ENCODE results near the gene COL4A2.
"Not testable (repeated sequence)": the region's sequence is repeated elsewhere in the genome, so short reads cannot be mapped to it uniquely, and the experiment has no call there.

The COL4A2 gene

GRCh38 chr13:110307767-110308655 is 927 bp downstream of the COL4A2 start:
- DNase-seq (ENCODE audit: low read depth in 2 of 2) = no peak

- DNase-seq (ENCODE audit: low read depth in 2 of 2) = no peak
Measured at GRCh38 chr13:110308656-110309359, 1.7 kb downstream of the COL4A2 start.

- DNase-seq (ENCODE audit: low read depth in 2 of 2) = no peak
Measured at GRCh38 chr13:110309661-110310524, 2.8 kb downstream of the COL4A2 start.

DNA sequence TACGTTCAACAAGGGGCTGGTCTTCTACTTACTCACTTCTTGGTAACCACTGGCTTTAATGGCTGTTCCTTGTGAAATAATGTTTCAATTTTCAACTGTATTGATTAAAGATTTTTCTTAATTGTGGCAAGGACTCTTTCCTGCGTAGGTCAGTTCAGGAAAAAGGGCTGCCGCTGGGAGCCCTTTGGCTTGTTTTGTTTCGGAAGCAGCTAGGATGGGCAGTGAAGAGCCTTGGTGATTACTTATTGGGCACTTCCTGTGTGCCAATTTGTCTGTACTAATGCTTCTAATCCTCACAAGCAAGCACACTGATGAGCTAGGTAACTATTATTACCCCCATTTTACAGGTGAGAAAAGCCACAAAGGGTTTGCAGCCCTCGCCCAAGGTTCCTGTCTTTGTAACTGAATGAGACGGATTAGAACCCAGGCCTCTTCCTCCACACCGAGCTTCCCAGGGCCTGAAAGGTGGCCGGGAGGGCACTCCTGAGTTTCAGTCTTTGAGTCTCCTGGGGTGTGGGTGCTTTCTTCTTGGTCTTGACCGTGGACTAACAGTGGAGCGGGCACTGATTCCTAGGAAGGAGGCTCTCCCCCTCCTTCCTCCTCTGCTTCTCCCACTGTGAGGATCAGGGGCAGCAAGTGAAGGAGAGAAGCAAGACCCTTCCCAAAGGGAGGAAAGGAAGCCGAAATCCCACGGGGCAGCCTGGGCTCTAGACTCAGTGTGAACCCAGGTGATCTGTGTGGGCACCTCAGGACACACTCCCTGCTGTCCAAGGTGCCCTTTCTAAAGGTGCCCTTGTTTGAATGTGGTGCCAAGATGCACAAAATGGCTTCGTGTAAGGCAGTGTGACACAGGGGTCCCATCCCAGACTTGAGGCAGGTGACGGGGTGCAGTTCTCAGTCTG is 3.7 kb downstream of the COL4A2 start:
- DNase-seq (ENCODE audit: low read depth in 2 of 2) = no peak

DNA sequence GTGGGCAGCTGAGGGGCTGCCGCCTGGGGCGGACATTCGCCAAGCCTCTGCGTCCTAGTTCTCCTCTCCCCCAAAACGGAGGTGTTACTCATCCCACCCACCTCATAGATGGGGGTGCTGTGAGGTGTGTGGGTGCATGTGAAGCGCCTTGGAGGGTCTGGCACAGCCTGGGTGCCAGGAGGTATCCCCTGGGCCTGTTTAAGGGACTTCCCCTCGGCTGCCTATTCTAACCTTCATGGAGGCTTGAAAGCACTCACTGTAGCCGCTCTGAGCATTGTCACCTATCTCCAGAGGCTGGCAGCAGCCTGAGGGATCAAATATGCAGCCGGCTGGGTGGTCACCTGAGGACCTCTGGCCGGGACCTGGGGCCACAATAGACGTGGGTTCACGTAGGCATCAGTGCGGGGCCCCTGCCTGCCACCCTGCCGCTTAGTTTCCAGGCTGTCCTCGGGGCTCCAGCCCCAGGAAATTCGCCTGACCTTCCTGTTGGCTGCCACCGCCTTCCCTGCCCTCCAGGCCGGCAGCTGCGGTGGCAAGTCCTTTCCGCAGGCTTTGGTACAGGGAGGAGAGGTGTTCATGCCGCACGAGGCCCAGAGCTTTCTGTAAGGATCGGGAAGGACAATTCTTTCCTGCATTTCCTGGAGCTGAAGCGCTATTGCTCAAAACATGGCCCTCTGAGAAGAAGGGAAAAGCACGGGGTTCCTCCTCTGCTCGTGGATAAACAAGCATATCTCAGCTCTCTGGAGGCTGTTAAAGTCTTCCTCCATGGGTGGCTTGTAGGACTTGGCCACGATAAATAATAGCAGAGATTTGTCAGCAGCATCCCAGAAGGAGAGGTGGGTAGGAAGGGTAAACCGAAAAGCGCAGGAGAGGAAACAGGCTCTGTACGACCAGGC is 4.6 kb downstream of the COL4A2 start:
- no peak for DNase-seq (ENCODE audit: low read depth in 2 of 2)

DNA sequence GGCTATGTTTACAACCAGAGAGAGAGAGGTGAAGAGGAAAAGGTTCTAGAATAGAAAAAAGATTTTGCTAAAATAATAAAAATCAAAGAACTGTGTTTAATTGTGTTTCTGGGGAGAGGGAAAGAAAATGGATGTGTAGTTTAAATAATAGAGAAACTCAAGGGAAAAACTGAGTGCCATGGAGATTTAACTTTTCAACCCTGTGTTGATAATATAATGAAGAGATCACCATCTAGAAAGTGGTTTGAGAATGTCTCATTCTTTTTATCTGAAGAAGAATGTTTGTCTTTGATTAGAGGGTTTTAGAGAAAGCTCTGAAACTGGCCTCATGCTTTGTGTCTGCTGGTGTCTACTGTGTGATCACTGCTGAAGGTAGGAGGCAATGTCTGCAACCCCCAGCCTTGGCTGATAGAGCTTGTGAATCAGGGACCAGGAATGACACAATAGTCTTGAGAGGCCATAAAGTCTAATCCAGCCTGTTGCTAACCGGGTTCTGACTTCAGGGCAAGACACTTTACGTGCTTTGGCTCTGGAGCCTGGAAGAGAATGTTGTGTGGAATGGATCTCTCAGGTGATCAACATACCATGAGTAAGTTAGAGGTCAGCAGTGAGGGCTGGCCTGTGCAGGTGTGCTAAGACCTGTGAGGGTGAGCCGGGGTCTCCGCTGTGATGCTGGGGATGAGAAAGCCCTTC is 5.4 kb downstream of the COL4A2 start:
- no peak for DNase-seq (ENCODE audit: low read depth in 2 of 2)

DNA sequence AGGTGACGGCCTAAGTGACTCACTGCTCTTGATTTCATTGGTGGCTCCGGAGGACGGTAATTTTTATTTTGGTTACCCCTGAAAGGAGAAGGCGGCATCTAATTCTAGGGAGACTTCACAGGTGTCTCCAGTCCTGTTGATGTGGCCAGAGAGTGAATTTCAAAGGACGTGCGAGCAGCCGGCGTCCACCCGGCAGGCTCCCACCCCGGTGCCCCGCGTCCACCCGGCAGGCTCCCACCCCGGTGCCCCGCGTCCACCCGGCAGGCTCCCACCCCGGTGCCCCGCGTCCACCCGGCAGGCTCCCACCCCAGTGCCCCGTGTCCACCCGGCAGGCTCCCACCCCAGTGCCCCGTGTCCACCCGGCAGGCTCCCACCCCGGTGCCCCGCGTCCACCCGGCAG is 6.2 kb downstream of the COL4A2 start:
- not testable (repeated sequence) for DNase-seq (ENCODE audit: low read depth in 2 of 2)

- DNase-seq (ENCODE audit: low read depth in 2 of 2) = not testable (repeated sequence)
Measured at GRCh38 chr13:110313733-110314132, 6.6 kb downstream of the COL4A2 start.

- no peak for DNase-seq (ENCODE audit: low read depth in 2 of 2)
Measured at GRCh38 chr13:110314516-110315245, 7.6 kb downstream of the COL4A2 start.

DNA sequence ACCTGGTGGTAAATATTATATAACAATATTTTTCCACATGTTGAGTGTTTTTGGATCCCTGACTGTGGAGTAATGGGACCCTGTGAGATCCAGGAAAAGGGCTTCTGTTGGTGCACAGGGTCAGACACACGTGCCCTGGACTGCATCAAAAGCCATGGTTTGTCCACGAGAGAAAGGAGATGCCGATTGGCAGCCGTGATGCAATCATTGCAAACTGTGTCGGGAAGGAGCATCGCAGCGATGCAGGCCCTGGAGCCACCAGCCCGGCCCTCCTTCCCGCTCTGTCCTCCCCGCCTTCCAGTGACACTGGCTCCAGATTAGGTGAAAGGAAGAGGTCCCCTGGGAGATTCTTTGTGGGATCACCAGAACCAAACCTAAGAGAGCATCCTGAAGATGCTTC is 9.1 kb downstream of the COL4A2 start:
- no peak for DNase-seq (ENCODE audit: low read depth in 2 of 2)

GRCh38 chr13:110317093-110317492 is 10.0 kb downstream of the COL4A2 start:
- DNase-seq (ENCODE audit: low read depth in 2 of 2) = no peak

DNA sequence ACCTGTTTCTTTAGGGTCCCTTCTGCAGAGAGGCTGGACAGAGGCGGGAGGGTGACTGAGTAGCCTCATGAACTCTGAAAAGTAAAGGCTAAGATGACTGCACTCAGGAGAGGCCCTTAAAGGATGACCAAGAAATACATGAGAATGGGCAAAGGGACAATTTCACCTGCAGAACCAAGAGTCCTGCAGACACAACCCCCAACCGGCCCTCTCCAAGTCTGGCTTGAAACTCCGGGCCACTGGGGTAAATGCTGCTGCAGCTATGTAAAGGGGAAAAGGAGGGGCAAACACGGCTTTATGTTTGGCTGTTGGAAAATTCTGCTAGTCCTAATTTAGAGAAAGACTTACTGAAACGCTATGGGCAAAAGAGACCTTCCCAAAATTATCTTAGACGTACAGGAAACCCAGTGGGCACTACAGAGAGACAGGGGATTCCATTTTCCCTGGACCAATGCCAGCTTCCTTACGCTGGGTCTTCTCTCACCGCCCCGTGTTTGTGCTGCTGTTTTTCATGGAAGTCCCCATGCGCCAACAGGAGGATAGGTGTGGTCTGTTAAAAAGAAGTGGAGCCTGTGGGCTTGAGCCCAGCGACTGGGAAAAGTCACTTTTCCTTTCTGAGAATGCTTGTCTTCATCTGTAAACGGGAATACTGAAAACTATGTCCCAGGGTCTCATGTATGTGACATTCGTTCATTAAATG is 10.6 kb downstream of the COL4A2 start:
- no peak for DNase-seq (ENCODE audit: low read depth in 2 of 2)

DNA sequence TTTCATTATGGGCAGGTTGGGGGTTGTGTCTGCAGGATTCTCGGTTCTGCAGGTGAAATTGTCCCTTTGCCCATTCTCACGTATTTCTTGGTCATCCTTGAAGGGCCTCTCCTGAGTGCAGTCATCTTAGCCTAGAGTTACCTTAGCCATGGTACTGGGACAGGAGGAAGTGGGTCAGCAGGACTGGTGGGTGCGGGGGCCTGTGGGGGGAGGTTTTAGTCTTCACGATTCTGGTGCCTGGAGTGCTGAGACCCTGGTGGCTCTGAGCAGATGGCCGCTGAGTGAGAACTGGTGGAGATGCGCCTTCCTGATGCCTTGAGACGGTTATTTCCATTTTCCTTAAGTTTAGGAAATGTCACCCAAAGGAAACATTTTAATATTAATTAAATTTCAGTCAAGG is 11.8 kb downstream of the COL4A2 start:
- no peak for DNase-seq (ENCODE audit: low read depth in 2 of 2)

GRCh38 chr13:110319397-110319773 is 12.3 kb downstream of the COL4A2 start:
- DNase-seq (ENCODE audit: low read depth in 2 of 2) = no peak

- DNase-seq (ENCODE audit: low read depth in 2 of 2) = no peak
Measured at GRCh38 chr13:110319774-110320509, 12.9 kb downstream of the COL4A2 start.

DNA sequence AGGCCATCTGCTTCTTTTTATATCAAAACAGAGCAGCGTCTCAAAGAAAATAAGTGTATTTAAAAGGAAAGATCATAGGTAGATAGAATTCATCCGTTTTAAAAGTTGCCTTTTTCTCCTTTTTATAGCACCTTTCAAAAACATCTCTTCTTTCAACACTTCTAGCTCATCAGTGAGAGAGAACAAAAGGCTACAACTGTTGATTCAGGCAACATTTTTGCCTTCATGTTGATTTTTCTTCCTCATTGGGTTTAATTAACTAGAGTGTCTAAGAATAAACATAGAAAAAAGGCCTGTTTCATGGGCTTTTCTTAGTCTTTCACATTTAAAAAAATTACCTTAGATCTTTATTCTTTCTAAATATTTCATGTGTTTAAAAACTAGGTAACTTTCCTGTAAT is 13.6 kb downstream of the COL4A2 start:
- DNase-seq (ENCODE audit: low read depth in 2 of 2) = no peak

DNA sequence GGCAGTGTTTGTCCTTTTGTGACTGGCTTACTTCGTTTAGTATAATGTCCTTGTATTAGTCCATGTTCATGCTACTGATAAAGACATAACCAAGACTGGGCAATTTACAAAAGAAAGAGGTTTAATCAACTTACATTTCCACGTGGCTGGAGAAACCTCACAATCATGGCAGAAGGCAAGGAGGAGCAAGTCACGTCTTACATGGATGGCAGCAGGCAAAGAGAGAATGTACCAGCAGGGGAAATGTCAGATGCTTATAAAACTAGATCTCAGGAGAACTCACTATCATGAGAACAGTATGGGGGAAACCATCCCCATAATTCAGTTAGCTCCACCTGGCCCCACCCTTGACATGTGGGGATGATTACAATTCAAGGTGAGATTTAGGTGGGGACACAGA is 14.5 kb downstream of the COL4A2 start:
- DNase-seq (ENCODE audit: low read depth in 2 of 2) = not testable (repeated sequence)
